Bronchial epithelial cell (primary cell): ENCODE measurements around the gene EDEM3. TPM values are rescaled to one million over a fixed set of nuclear protein-coding genes. Genes with fewer than 3 reads are reported as not detected.

Source experiments
- DNase-seq: peaks from one replicate; pipeline ENCODE4 v3.0.0-alpha.2; 2010; ENCODE audit warnings: low read depth
- FAIRE-seq: peaks from 2 replicates; lab custom pipeline; 2011; peaks lifted over from hg19 to GRCh38; lab: Jason Lieb, UNC
- H3K27me3 ChIP-seq: 2 replicates; pipeline ENCODE4 v1.5.1; 2011; ENCODE audit warnings: low read length; ENCODE audit not compliant: control insufficient read depth, insufficient read depth
- H3K36me3 ChIP-seq: 2 replicates; pipeline ENCODE4 v1.5.1; 2011; ENCODE audit warnings: low read length; ENCODE audit not compliant: control insufficient read depth, insufficient read depth
- H3K4me3 ChIP-seq: 2 replicates; pipeline ENCODE4 v1.5.1; 2011; ENCODE audit warnings: mild to moderate bottlenecking, low read depth, low read length, control low read depth
- CTCF ChIP-seq: IDR thresholded peaks from 2 replicates; pipeline ENCODE4 v1.5.1; 2011; ENCODE audit warnings: mild to moderate bottlenecking, moderate library complexity, low read length, control low read depth, inconsistent platforms; ENCODE audit not compliant: insufficient read depth, severe bottlenecking
- total RNA-seq: library from RNA; depleted of rRNA; stranded (reverse); fragments of >200 nt; gene quantifications from 2 replicates; pipeline ENCODE4 v1.2.1, GENCODE V29; 2014

The EDEM3 gene
- total RNA-seq, 1 donor from 2014 or later, result 32.1 TPM

GRCh38 chr1:184753117-184753516, 1.5 kb downstream of the EDEM3 start:
- H3K4me3 ChIP-seq, result no peak overlapping the region
- H3K36me3 ChIP-seq, result no peaks in the 10 kb centered on the region
- FAIRE-seq, result no peak
- TF ChIP-seq CTCF, result no peak
- no peaks in the 10 kb centered on the region for H3K27me3 ChIP-seq
- no peak for DNase-seq

GRCh38 chr1:184752656-184753055, 2.0 kb downstream of the EDEM3 start:
- Histone ChIP-seq H3K36me3 (no peaks in the 10 kb centered on the region), H3K27me3 (no peaks in the 10 kb centered on the region), H3K4me3 (no peak overlapping the region)
- FAIRE-seq, result no peak
- no peak for TF ChIP-seq CTCF
- DNase-seq, result no peak

GRCh38 chr1:184748740-184749139, 5.9 kb downstream of the EDEM3 start:
- DNase-seq (no peak), FAIRE-seq (no peak)
- no peaks in the 10 kb centered on the region for H3K27me3 ChIP-seq
- H3K4me3 ChIP-seq, result no peak overlapping the region
- no peak for TF ChIP-seq CTCF
- H3K36me3 ChIP-seq, result no peaks in the 10 kb centered on the region

- H3K27me3 ChIP-seq, result no peaks in the 10 kb centered on the region
- FAIRE-seq (no peak), DNase-seq (no peak)
- H3K36me3 ChIP-seq, result no peaks in the 10 kb centered on the region
- no peak for TF ChIP-seq CTCF
- no peak overlapping the region for H3K4me3 ChIP-seq
Observed at GRCh38 chr1:184747089-184747955, 7.3 kb downstream of the EDEM3 start.

- H3K4me3 ChIP-seq, result no peak overlapping the region
- DNase-seq (no peak), FAIRE-seq (no peak)
- H3K36me3 ChIP-seq, result no peaks in the 10 kb centered on the region
- no peaks in the 10 kb centered on the region for H3K27me3 ChIP-seq
- no peak for TF ChIP-seq CTCF
Observed at GRCh38 chr1:184745929-184746638, 8.6 kb downstream of the EDEM3 start.
